ENCODE results near the gene CCDC12.

The CCDC12 gene

GRCh38 chr3:46893146-46893748, 83.3 kb downstream of the CCDC12 start:
- Histone ChIP-seq H3K27me3 (ENCODE audit: insufficient read depth, poor library complexity, severe bottlenecking) (peaks cover 25% of the 10 kb centered on the region), H3K27ac (replicated peaks) (no peak overlapping the region), H3K4me3 (replicated peaks; ENCODE audit: insufficient read depth, low read length) (no peak overlapping the region)
- DNase-seq (ENCODE audit: low read depth in 1 of 2, low spot score in 1 of 2) = no peak
- TF ChIP-seq GABPA (IDR thresholded peaks at IDR 0.05; ENCODE audit: low read depth) (no peak), REST (IDR thresholded peaks at IDR 0.05; ENCODE audit: insufficient replicate concordance, low read depth) (no peak), POLR2AphosphoS5 (IDR thresholded peaks at IDR 0.05; ENCODE audit: low read depth) (no peak), SPI1 (IDR thresholded peaks at IDR 0.05; ENCODE audit: borderline replicate concordance, low read depth) (no peak), CTCF (IDR thresholded peaks at IDR 0.05; ENCODE audit: insufficient read depth, low read length) (no peak)

GRCh38 chr3:46892285-46893145, 84.0 kb downstream of the CCDC12 start:
- Histone ChIP-seq H3K27me3 (ENCODE audit: insufficient read depth, poor library complexity, severe bottlenecking) (peaks cover 25% of the 10 kb centered on the region), H3K27ac (replicated peaks) (no peak overlapping the region), H3K4me3 (replicated peaks; ENCODE audit: insufficient read depth, low read length) (peak overlapping the region; percentile 29)
- peak; percentile 47 to 51 for DNase-seq (ENCODE audit: low read depth in 1 of 2, low spot score in 1 of 2)
- TF ChIP-seq CTCF (IDR thresholded peaks at IDR 0.05; ENCODE audit: insufficient read depth, low read length) = no peak
- no peak for TF ChIP-seq POLR2AphosphoS5 (IDR thresholded peaks at IDR 0.05; ENCODE audit: low read depth)
- TF ChIP-seq REST (IDR thresholded peaks at IDR 0.05; ENCODE audit: insufficient replicate concordance, low read depth) = no peak
- no peak for TF ChIP-seq SPI1 (IDR thresholded peaks at IDR 0.05; ENCODE audit: borderline replicate concordance, low read depth)
- TF ChIP-seq GABPA (IDR thresholded peaks at IDR 0.05; ENCODE audit: low read depth) = no peak

- Histone ChIP-seq H3K4me3 (replicated peaks; ENCODE audit: insufficient read depth, low read length) (no peak overlapping the region), H3K27me3 (ENCODE audit: insufficient read depth, poor library complexity, severe bottlenecking) (peaks cover 25% of the 10 kb centered on the region)
- TF ChIP-seq REST (IDR thresholded peaks at IDR 0.05; ENCODE audit: insufficient replicate concordance, low read depth) (no peak), SPI1 (IDR thresholded peaks at IDR 0.05; ENCODE audit: borderline replicate concordance, low read depth) (no peak), CTCF (IDR thresholded peaks at IDR 0.05; ENCODE audit: insufficient read depth, low read length) (no peak), GABPA (IDR thresholded peaks at IDR 0.05; ENCODE audit: low read depth) (no peak), POLR2AphosphoS5 (IDR thresholded peaks at IDR 0.05; ENCODE audit: low read depth) (no peak)
Measured at GRCh38 chr3:46891132-46891531, 85.4 kb downstream of the CCDC12 start.

More at GRCh38 chr3:46891132-46891531, 85.4 kb downstream of the CCDC12 start:
- H3K27ac ChIP-seq (replicated peaks) = no peak overlapping the region
- no peak for DNase-seq (ENCODE audit: low read depth in 1 of 2, low spot score in 1 of 2)

Measured in HL-60 (cell line).